ENCODE measurements around the gene RSPO4. TPM values are rescaled to one million over a fixed set of nuclear protein-coding genes. Genes with fewer than 3 reads are reported as not detected.

The RSPO4 gene
- polyA plus RNA-seq, 1 donor (not counting 4 experiments of a cell fraction or from before 2014, with no cell fraction given): not detected

- Histone ChIP-seq H3K36me3 (ENCODE audit: control insufficient read depth in 2 of 2, extremely low read depth in 1 of 2, insufficient read depth in 2 of 2, low read length in 2 of 2) (no peaks in the 10 kb centered on the region), H3K79me2 (ENCODE audit: control insufficient read depth, insufficient read depth, low read length) (no peaks in the 10 kb centered on the region), H3K4me2 (ENCODE audit: control insufficient read depth, extremely low read depth, insufficient read depth, low read depth, low read length) (no peak overlapping the region), H3K9me3 (ENCODE audit: control insufficient read depth, low read depth, low read length) (no peaks in the 10 kb centered on the region), H3K9me1 (ENCODE audit: control insufficient read depth, extremely low read depth, insufficient read depth, low read length) (no peaks in the 10 kb centered on the region), H4K20me1 (ENCODE audit: control insufficient read depth, extremely low read depth, insufficient read depth, low read length) (no peaks in the 10 kb centered on the region), H3K9ac (ENCODE audit: control insufficient read depth, extremely low read depth, insufficient read depth, low read length) (no peak overlapping the region), H3K27ac (ENCODE audit: control insufficient read depth, insufficient read depth, low read length) (no peak overlapping the region), H3K27me3 (ENCODE audit: control insufficient read depth, extremely low read depth, insufficient read depth, low read length) (no peaks in the 10 kb centered on the region), H2AFZ (ENCODE audit: control insufficient read depth, low read length) (no peak overlapping the region), H3K4me3 (ENCODE audit: control insufficient read depth in 2 of 3, extremely low read depth in 1 of 3, insufficient read depth in 2 of 3, low read depth in 1 of 3, low read length in 3 of 3) (no peak overlapping the region), H3K4me1 (ENCODE audit: control insufficient read depth, extremely low read depth, insufficient read depth, low read length) (no peaks in the 10 kb centered on the region)
- DNase-seq (ENCODE audit: low read depth, low spot score) (no peak), FAIRE-seq (no peak)
- dilution Hi-C loops (cut with MboI; ENCODE audit: extremely low pct_ligation_motif_present, low sequenced_read_pairs): no loop called here
- no peak for TF ChIP-seq CTCF (optimal IDR thresholded peaks at IDR 0.05 in 1 of 3, IDR thresholded peaks at IDR 0.05 in 1 of 3, conservative IDR thresholded peaks at IDR 0.05 in 1 of 3; ENCODE audit: extremely low read depth in 1 of 3, insufficient read depth in 2 of 3, low read length in 3 of 3)
- no peak for TF ChIP-seq EZH2 (IDR thresholded peaks at IDR 0.05; ENCODE audit: low read length)
Observed at GRCh38 chr20:946826-947225, 55.3 kb downstream of the RSPO4 start.

GRCh38 chr20:945841-946240 is 56.3 kb downstream of the RSPO4 start:
- H3K4me3 ChIP-seq (ENCODE audit: control insufficient read depth in 2 of 3, extremely low read depth in 1 of 3, insufficient read depth in 2 of 3, low read depth in 1 of 3, low read length in 3 of 3): no peak overlapping the region
- H2AFZ ChIP-seq (ENCODE audit: control insufficient read depth, low read length): no peak overlapping the region
- H3K27me3 ChIP-seq (ENCODE audit: control insufficient read depth, extremely low read depth, insufficient read depth, low read length): no peaks in the 10 kb centered on the region
- no peak overlapping the region for H3K27ac ChIP-seq (ENCODE audit: control insufficient read depth, insufficient read depth, low read length)
- H3K4me1 ChIP-seq (ENCODE audit: control insufficient read depth, extremely low read depth, insufficient read depth, low read length): no peaks in the 10 kb centered on the region
- TF ChIP-seq CTCF (optimal IDR thresholded peaks at IDR 0.05 in 1 of 3, IDR thresholded peaks at IDR 0.05 in 1 of 3, conservative IDR thresholded peaks at IDR 0.05 in 1 of 3; ENCODE audit: extremely low read depth in 1 of 3, insufficient read depth in 2 of 3, low read length in 3 of 3) (no peak), EZH2 (IDR thresholded peaks at IDR 0.05; ENCODE audit: low read length) (no peak)
- H3K4me2 ChIP-seq (ENCODE audit: control insufficient read depth, extremely low read depth, insufficient read depth, low read depth, low read length): no peak overlapping the region
- H3K79me2 ChIP-seq (ENCODE audit: control insufficient read depth, insufficient read depth, low read length): no peaks in the 10 kb centered on the region
- no peak overlapping the region for H3K9ac ChIP-seq (ENCODE audit: control insufficient read depth, extremely low read depth, insufficient read depth, low read length)
- DNase-seq (ENCODE audit: low read depth, low spot score) (no peak), FAIRE-seq (no peak)
- H3K9me1 ChIP-seq (ENCODE audit: control insufficient read depth, extremely low read depth, insufficient read depth, low read length): no peaks in the 10 kb centered on the region
- no peaks in the 10 kb centered on the region for H3K36me3 ChIP-seq (ENCODE audit: control insufficient read depth in 2 of 2, extremely low read depth in 1 of 2, insufficient read depth in 2 of 2, low read length in 2 of 2)
- H4K20me1 ChIP-seq (ENCODE audit: control insufficient read depth, extremely low read depth, insufficient read depth, low read length): no peaks in the 10 kb centered on the region
- no peaks in the 10 kb centered on the region for H3K9me3 ChIP-seq (ENCODE audit: control insufficient read depth, low read depth, low read length)
- dilution Hi-C loops (cut with MboI; ENCODE audit: extremely low pct_ligation_motif_present, low sequenced_read_pairs): no loop called here

All from keratinocyte (primary cell).